HepG2 (cell line): ENCODE data around the gene APPBP2. TPM values are rescaled to one million over a fixed set of nuclear protein-coding genes. Genes with fewer than 3 reads are reported as not detected.

ENCODE experiments used
- ATAC-seq: fragments of 200-7000 bp; cut with Tn5 transposase; 3 replicates; pipeline ENCODE4 v1.9.1; 2020; ENCODE audit warnings: mild to moderate bottlenecking, moderate library complexity
- BruUV-seq: library from RNA; stranded (reverse); fragments of 400-500 nt; replicated peaks from 2 replicates; lab custom pipeline; 2021; lab: Mats Ljungman, UMichigan
- CTCF ChIA-PET: fragments of 300-600 bp; formaldehyde crosslinking; extraction: SDS; loops from one replicate; lab custom pipeline; 2021; ENCODE audit warnings: low total read pairs, inconsistent platforms, low intra/inter-chr PET ratio; lab: Yijun Ruan, JAX
- POLR2A ChIA-PET: fragments of 350-600 bp; sonication (Branson Sonifier 250); formaldehyde crosslinking; loops from one replicate; lab custom pipeline; 2020; ENCODE audit warnings: antibody characterized with exemption, inconsistent platforms; lab: Yijun Ruan, JAX
- DNase-seq: peaks from one replicate; pipeline ENCODE4 v3.0.0-alpha.2; 2015; ENCODE audit warnings: low spot score
- FAIRE-seq: peaks from 3 replicates; lab custom pipeline; 2011; peaks lifted over from hg19 to GRCh38; lab: Jason Lieb, UNC
- H2AFZ ChIP-seq: one replicate; pipeline ENCODE4 v1.6.1; 2011; ENCODE audit warnings: low read length, inconsistent platforms
- H3K27ac ChIP-seq: fragments of 300-600 bp; 3 replicates; pipeline ENCODE4 v1.8.0; 2011; ENCODE audit warnings: mixed run types, mild to moderate bottlenecking, mixed read lengths, low read length, inconsistent platforms; ENCODE audit not compliant: insufficient read depth; ENCODE audit errors: extremely low read length
- H3K27me3 ChIP-seq, 2 experiments: fragments of 200-600 bp in 1 of 2; 2 replicates in 1 of 2; 3 replicates in 1 of 2; pipeline versions ENCODE4 v1.6.0 to v1.8.0; 2011; ENCODE audit warnings: low read length in 2 of 2, mild to moderate bottlenecking in 2 of 2, moderate library complexity in 2 of 2, inconsistent platforms in 1 of 2; ENCODE audit not compliant: insufficient read depth in 2 of 2, control insufficient read depth in 1 of 2
- H3K36me3 ChIP-seq, 2 experiments: fragments of 200-600 bp in 1 of 2; replicated peaks in 1 of 2; 2 replicates in 1 of 2; 3 replicates in 1 of 2; pipeline versions ENCODE4 v1.5.1 to v1.8.0; 2011; ENCODE audit warnings: low read length in 2 of 2, inconsistent platforms in 1 of 2; ENCODE audit not compliant: insufficient read depth in 2 of 2, control insufficient read depth in 1 of 2
- H3K4me1 ChIP-seq: 2 replicates; pipeline ENCODE4 v1.5.1; 2012; ENCODE audit warnings: low read length, inconsistent platforms; ENCODE audit not compliant: insufficient read depth
- H3K4me2 ChIP-seq: 2 replicates; pipeline ENCODE4 v1.6.0; 2011; ENCODE audit warnings: low read depth, low read length, inconsistent platforms
- H3K4me3 ChIP-seq, 3 experiments: fragments of 200-600 bp in 1 of 3; sonication (generic), shearing (Covaris generic) in 1 of 3; replicated peaks in 1 of 3; 2 replicates each; pipeline ENCODE4 v1.5.1; 2011 to 2016; ENCODE audit warnings: low read length in 3 of 3, inconsistent platforms in 2 of 3, low read depth in 2 of 3, mild to moderate bottlenecking in 2 of 3, control low read depth in 1 of 3, mixed read lengths in 1 of 3; ENCODE audit not compliant: insufficient read depth in 1 of 3
- H3K79me2 ChIP-seq: one replicate; pipeline ENCODE4 v1.6.1; 2011; ENCODE audit warnings: low read length, inconsistent platforms; ENCODE audit not compliant: insufficient read depth
- H3K9ac ChIP-seq: 2 replicates; pipeline ENCODE4 v1.6.0; 2011; ENCODE audit warnings: mild to moderate bottlenecking, low read depth, low read length, inconsistent platforms; ENCODE audit not compliant: insufficient read depth
- H3K9me3 ChIP-seq: 2 replicates; pipeline ENCODE4 v1.5.1; 2012; ENCODE audit warnings: mild to moderate bottlenecking, low read length
- H4K20me1 ChIP-seq: 2 replicates; pipeline ENCODE4 v1.6.0; 2011; ENCODE audit warnings: inconsistent platforms, mild to moderate bottlenecking, low read length, moderate library complexity; ENCODE audit not compliant: insufficient read depth
- ATF3 ChIP-seq: sonication (generic); formaldehyde crosslinking; IDR thresholded peaks from 2 replicates; pipeline ENCODE4 v1.4.0; 2020; ENCODE audit warnings: missing genetic modification reagents
- EED ChIP-seq: sonication (generic); formaldehyde crosslinking; IDR thresholded peaks from 2 replicates; pipeline ENCODE4 v1.5.0; 2020; ENCODE audit warnings: mild to moderate bottlenecking, missing genetic modification reagents
- FOXP4 ChIP-seq: sonication (generic); formaldehyde crosslinking; IDR thresholded peaks from 2 replicates; pipeline ENCODE4 v1.4.0; 2020; ENCODE audit warnings: missing genetic modification reagents
- HOXA5 ChIP-seq: sonication (generic); formaldehyde crosslinking; IDR thresholded peaks from 2 replicates; pipeline ENCODE4 v1.4.0; 2020; ENCODE audit warnings: missing genetic modification reagents
- MIXL1 ChIP-seq: IDR thresholded peaks from 2 replicates; pipeline ENCODE4 v1.6.1; 2016
- MZF1 ChIP-seq: sonication (generic); formaldehyde crosslinking; IDR thresholded peaks from 2 replicates; pipeline ENCODE4 v1.8.1; 2023; ENCODE audit warnings: mild to moderate bottlenecking, missing genetic modification reagents, borderline replicate concordance
- NR2F1 ChIP-seq, 2 experiments: fragments of 450-650 bp in 1 of 2; formaldehyde crosslinking in 1 of 2; IDR thresholded peaks; 2 replicates each; pipeline versions ENCODE4 v1.5.0 to v1.6.1; 2016 to 2020; ENCODE audit warnings: mild to moderate bottlenecking in 1 of 2, missing compliant biosample characterization in 1 of 2, missing genetic modification reagents in 1 of 2, moderate library complexity in 1 of 2
- ZC3H4 ChIP-seq: sonication (generic); formaldehyde crosslinking; IDR thresholded peaks from 2 replicates; pipeline ENCODE4 v1.4.0; 2020; ENCODE audit warnings: missing genetic modification reagents, borderline replicate concordance
- ZNF282 ChIP-seq: fragments of 450-650 bp; IDR thresholded peaks from 2 replicates; pipeline ENCODE4 v1.6.1; 2018; ENCODE audit not compliant: partially characterized antibody
- ZNF83 ChIP-seq: sonication (generic); formaldehyde crosslinking; IDR thresholded peaks from 2 replicates; pipeline ENCODE4 v1.4.0; 2020; ENCODE audit warnings: missing genetic modification reagents, mild to moderate bottlenecking, borderline replicate concordance
- ZSCAN9 ChIP-seq: IDR thresholded peaks from 2 replicates; pipeline ENCODE4 v1.6.1; 2016; ENCODE audit warnings: borderline replicate concordance
- WGBS: methylation state at CpG from one replicate; pipeline ENCODE4 v1.1.6; 2017; ENCODE audit warnings: low lambda C conversion rate; 5-methylcytosine and 5-hydroxymethylcytosine counted together
- in situ Hi-C: cut with HindIII; loops from 2 replicates; pipeline ENCODE4 v1.10.0; 2017; ENCODE audit warnings: low pct_unique_long_range_greater_than_20kb; ENCODE audit not compliant: extremely low pct_ligation_motif_present
- intact Hi-C: fragments of 100-400 bp; cut with micrococcal nuclease; formaldehyde crosslinking; loops from one replicate; pipeline ENCODE4 v1.10.0; 2022; ENCODE audit not compliant: unreplicated experiment
- polyA plus RNA-seq, 8 experiments: library from polyadenylated mRNA; depleted of rRNA in 3 of 8; stranded (reverse) in 7 of 8; unstranded in 1 of 8; fragments of >200 nt; fragmentation: Illumina TruSeq in 4 of 8; extraction: Trizol in 4 of 8; gene quantifications; 2 replicates each; pipeline versions ENCODE4 v1.2.1 to v1.2.3, GENCODE V29; 2011 to 2016; ENCODE audit warnings: low read depth in 4 of 8, missing spikeins in 1 of 8, mixed read lengths in 1 of 8; ENCODE audit not compliant: insufficient read depth in 1 of 8
- total RNA-seq, 5 experiments: library from RNA; depleted of rRNA; stranded (reverse); fragments of >200 nt; fragmentation: Illumina TruSeq; extraction: Trizol; gene quantifications; 2 replicates each; pipeline ENCODE4 v1.2.3, GENCODE V29; 2016; ENCODE audit warnings: low read depth in 1 of 5
- TF ChIP-seq, protein P1 (sequence below): sonication (generic); formaldehyde crosslinking; IDR thresholded peaks from 2 replicates; pipeline ENCODE4 v1.9.0; 2021; ENCODE audit warnings: missing genetic modification reagents, borderline replicate concordance

APPBP2 gene
- total and polyA plus RNA-seq, 2 of the 13 experiments (the other 11 are each of a cell fraction or from before 2014, with no cell fraction given) = 17.5 to 45.8 TPM

- no peaks in the 10 kb centered on the region for H3K79me2 ChIP-seq
- no TSS peak for BruUV-seq
- in situ Hi-C loops (no loop called here), intact Hi-C loops (no loop called here)
- 98% methylated on average over 4 of the region's 4 CpGs for WGBS
- no peaks in the 10 kb centered on the region for H3K9me3 ChIP-seq
- H3K4me1 ChIP-seq = no peaks in the 10 kb centered on the region
- H3K27ac ChIP-seq = no peak overlapping the region
- ATAC-seq (no peak), DNase-seq (no peak), FAIRE-seq (no peak)
- H2AFZ ChIP-seq = no peak overlapping the region
- TF ChIP-seq ZSCAN9 = no peak
- TF ChIP-seq FOXP4 (CRISPR knock-in tag) = no peak
- no peak overlapping the region for H3K9ac ChIP-seq
- peaks cover 6 to 48% of the 10 kb centered on the region in 2 experiments for H3K36me3 ChIP-seq
- ChIA-PET CTCF (no interaction called here), POLR2A (no interaction called here)
- no peak overlapping the region for H3K4me2 ChIP-seq
- no peaks in the 10 kb centered on the region for H4K20me1 ChIP-seq
- no peak overlapping the region for H3K4me3 ChIP-seq
- H3K27me3 ChIP-seq = no peaks in the 10 kb centered on the region
Measured at GRCh38 chr17:60471451-60471850, 54.6 kb downstream of the APPBP2 start.

- Histone ChIP-seq H3K36me3 (peaks cover 14 to 64% of the 10 kb centered on the region in 2 experiments), H3K4me3 (no peak overlapping the region), H3K27ac (no peak overlapping the region), H3K9ac (no peak overlapping the region), H4K20me1 (no peaks in the 10 kb centered on the region), H3K4me1 (no peaks in the 10 kb centered on the region), H3K9me3 (no peaks in the 10 kb centered on the region), H3K4me2 (no peak overlapping the region), H3K79me2 (no peaks in the 10 kb centered on the region), H2AFZ (no peak overlapping the region), H3K27me3 (no peaks in the 10 kb centered on the region)
- BruUV-seq = no TSS peak
- in situ Hi-C loops (no loop called here), intact Hi-C loops (no loop called here)
- no peak for FAIRE-seq
- POLR2A ChIA-PET = no interaction called here
- CTCF ChIA-PET = no interaction called here
- ATAC-seq = no peak
- DNase-seq = no peak
- no peak for TF ChIP-seq FOXP4 (CRISPR knock-in tag)
- no peak for TF ChIP-seq HOXA5 (CRISPR knock-in tag)
- no peak for TF ChIP-seq ZC3H4
- TF ChIP-seq NR2F1 (CRISPR knock-in tag; IDR thresholded peaks at IDR 0.05) = no peak
- no peak for TF ChIP-seq MIXL1 (CRISPR knock-in tag)
- TF ChIP-seq ZNF83 (CRISPR knock-in tag) = no peak
- TF ChIP-seq MZF1 = no peak
- no peak for TF ChIP-seq EED (CRISPR knock-in tag)
- no peak for TF ChIP-seq ATF3 (CRISPR knock-in tag)
- TF ChIP-seq, protein P1, sequence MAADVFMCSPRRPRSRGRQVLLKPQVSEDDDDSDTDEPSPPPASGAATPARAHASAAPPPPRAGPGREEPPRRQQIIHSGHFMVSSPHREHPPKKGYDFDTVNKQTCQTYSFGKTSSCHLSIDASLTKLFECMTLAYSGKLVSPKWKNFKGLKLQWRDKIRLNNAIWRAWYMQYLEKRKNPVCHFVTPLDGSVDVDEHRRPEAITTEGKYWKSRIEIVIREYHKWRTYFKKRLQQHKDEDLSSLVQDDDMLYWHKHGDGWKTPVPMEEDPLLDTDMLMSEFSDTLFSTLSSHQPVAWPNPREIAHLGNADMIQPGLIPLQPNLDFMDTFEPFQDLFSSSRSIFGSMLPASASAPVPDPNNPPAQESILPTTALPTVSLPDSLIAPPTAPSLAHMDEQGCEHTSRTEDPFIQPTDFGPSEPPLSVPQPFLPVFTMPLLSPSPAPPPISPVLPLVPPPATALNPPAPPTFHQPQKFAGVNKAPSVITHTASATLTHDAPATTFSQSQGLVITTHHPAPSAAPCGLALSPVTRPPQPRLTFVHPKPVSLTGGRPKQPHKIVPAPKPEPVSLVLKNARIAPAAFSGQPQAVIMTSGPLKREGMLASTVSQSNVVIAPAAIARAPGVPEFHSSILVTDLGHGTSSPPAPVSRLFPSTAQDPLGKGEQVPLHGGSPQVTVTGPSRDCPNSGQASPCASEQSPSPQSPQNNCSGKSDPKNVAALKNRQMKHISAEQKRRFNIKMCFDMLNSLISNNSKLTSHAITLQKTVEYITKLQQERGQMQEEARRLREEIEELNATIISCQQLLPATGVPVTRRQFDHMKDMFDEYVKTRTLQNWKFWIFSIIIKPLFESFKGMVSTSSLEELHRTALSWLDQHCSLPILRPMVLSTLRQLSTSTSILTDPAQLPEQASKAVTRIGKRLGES (CRISPR knock-in tag) = no peak
- TF ChIP-seq ZNF282 = no peak
Measured at GRCh38 chr17:60468371-60468770, 57.7 kb downstream of the APPBP2 start.
